ENCODE measurements around the gene ZMIZ2. TPM values are rescaled to one million over a fixed set of nuclear protein-coding genes. Genes with fewer than 3 reads are reported as not detected.

ZMIZ2 gene
- polyA plus RNA-seq, 6 donors from 2014 or later = 5.8 to 22.8 (median 13.4) TPM

GRCh38 chr7:44814919-44815318, 66.3 kb downstream of the ZMIZ2 start:
- DNase-seq (no peak), ATAC-seq (ENCODE audit: low read depth in 2 of 2) (no peak)
- no peak overlapping the region for H3K27ac Mint-ChIP-seq
- no peaks in the 10 kb centered on the region for H3K36me3 Mint-ChIP-seq
- no peak overlapping the region for H3K4me3 Mint-ChIP-seq
- H3K27me3 Mint-ChIP-seq = no peaks in the 10 kb centered on the region
- peaks cover 0 to 2% (median 0%) of the 10 kb centered on the region in 3 donors for H3K4me1 Mint-ChIP-seq
- no peaks in the 10 kb centered on the region for H3K9me3 Mint-ChIP-seq

GRCh38 chr7:44819292-44819691, 70.6 kb downstream of the ZMIZ2 start:
- DNase-seq (no peak), ATAC-seq (ENCODE audit: low read depth in 2 of 2) (no peak)
- no peaks in the 10 kb centered on the region for H3K9me3 Mint-ChIP-seq
- H3K4me1 Mint-ChIP-seq = peaks cover 0 to 2% (median 0%) of the 10 kb centered on the region in 3 donors
- H3K27me3 Mint-ChIP-seq = no peaks in the 10 kb centered on the region
- H3K27ac Mint-ChIP-seq = no peak overlapping the region
- no peak overlapping the region for H3K4me3 Mint-ChIP-seq
- H3K36me3 Mint-ChIP-seq = no peaks in the 10 kb centered on the region

Other genes with a start within 250 kb of the ZMIZ2 start
- gene NPC1L1, start 207.5 kb upstream of the ZMIZ2 start, polyA plus RNA-seq (ENCODE audit: low read depth in 6 of 6) = not detected
- 10 to 100 TPM; 26.9 to 50.8 (median 34.4) TPM for gene DDX56, start 174.9 kb upstream of the ZMIZ2 start, polyA plus RNA-seq (ENCODE audit: low read depth in 6 of 6)
- 10 to 100 TPM; 54.8 to 82.0 (median 67.3) TPM for gene TMED4, start 166.6 kb upstream of the ZMIZ2 start, polyA plus RNA-seq (ENCODE audit: low read depth in 6 of 6)
- gene OGDH, start 142.2 kb upstream of the ZMIZ2 start, polyA plus RNA-seq (ENCODE audit: low read depth in 6 of 6) = 10 to 100 TPM in 5 of 6 donors, 1 to 10 TPM in 1; 9.5 to 21.6 (median 20.1) TPM
- 1,000 to 10,000 TPM; 2,925 to 4,431 (median 4,097) TPM for gene PPIA, start 47.8 kb downstream of the ZMIZ2 start, polyA plus RNA-seq (ENCODE audit: low read depth in 6 of 6)
- 100 to 1,000 TPM; 128 to 168 (median 145) TPM for gene H2AZ2, start 99.2 kb downstream of the ZMIZ2 start, polyA plus RNA-seq (ENCODE audit: low read depth in 6 of 6)
- gene PURB, start 136.7 kb downstream of the ZMIZ2 start, polyA plus RNA-seq (ENCODE audit: low read depth in 6 of 6) = 1 to 10 TPM; 2.9 to 4.5 (median 3.5) TPM
- gene MYO1G, start 230.2 kb downstream of the ZMIZ2 start, polyA plus RNA-seq (ENCODE audit: low read depth in 6 of 6) = 100 to 1,000 TPM in 3 of 6 donors, 10 to 100 TPM in 3; 83.1 to 151 (median 99.6) TPM